Brain pericyte (primary cell): Measurements from ENCODE around the gene RALGPS2.
A peak's percentile ranks its signal among the peaks of the same experiment; 100 is the strongest.
"Not testable (repeated sequence)": the region's sequence is repeated elsewhere in the genome, so short reads cannot be mapped to it uniquely, and the experiment has no call there.

ENCODE experiments used
- DNase-seq: peaks from one replicate; pipeline ENCODE4 v3.0.0-alpha.2; 2012; ENCODE audit warnings: low read depth, low spot score

RALGPS2 gene

GRCh38 chr1:178942285-178943198, 217.5 kb downstream of the RALGPS2 start:
- DNase-seq = no peak

DNA sequence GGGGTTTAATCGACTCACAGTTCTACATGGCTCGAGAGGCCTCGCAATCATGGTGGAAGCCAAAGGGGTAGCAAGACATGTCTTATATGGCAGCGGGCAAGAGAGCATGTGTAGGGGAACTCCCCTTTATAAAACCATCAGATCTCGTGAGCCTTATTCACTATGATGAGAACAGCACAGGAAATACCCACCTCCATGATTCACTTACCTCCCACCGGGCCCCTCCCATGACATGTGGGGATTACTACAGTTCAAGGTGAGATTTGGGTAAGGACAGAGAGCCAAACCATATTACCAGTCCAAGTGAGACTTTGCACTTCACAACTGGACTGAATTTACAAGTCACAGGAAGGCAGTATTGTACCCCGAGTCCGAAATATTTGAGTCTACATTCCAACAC, 219.7 kb downstream of the RALGPS2 start:
- DNase-seq = no peak

DNA sequence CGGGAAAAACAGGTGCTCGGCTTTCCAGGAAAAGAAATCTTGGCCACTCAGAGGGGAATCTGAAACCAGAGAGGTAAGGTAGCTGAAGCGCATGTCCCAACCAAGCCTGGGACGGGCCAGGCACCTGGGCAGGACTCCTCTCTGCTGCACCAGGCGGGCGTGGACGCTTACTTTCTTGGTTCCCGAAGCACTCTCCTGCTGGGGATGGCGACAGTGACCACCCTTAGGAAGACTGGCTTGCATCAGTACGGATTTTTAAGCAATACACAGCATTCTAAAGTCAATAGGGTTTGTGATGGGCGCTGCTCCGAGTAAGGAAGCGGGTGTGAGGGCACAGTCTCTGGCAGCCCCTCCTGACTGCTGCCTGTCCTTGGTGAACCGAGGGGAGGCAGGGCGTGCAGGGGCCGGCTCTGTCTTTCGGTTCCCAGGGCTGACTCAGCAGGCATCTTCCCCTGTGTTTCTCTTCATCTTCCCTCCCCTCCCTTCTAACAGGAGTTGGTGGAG, 220.8 kb downstream of the RALGPS2 start:
- DNase-seq = no peak

DNA sequence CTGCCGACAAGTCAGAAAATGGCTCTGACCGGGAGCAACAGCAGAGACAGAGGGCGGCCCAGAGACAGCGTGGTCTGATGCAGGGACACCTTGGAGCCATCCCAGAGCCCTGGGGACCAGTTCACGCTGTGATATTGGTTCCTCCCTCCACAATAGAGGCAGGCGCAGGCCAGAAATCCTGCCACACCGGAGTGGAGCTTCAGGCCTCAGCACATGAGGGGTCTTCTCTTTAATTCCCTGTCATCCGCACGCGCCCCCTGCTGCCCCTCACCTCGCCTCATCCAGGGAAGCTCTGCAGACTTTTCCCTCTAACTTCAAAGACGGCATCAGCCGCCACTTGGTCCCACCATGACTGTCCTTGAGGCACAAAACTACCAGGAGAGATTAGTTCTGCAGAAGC, 221.4 kb downstream of the RALGPS2 start:
- DNase-seq = no peak

DNA sequence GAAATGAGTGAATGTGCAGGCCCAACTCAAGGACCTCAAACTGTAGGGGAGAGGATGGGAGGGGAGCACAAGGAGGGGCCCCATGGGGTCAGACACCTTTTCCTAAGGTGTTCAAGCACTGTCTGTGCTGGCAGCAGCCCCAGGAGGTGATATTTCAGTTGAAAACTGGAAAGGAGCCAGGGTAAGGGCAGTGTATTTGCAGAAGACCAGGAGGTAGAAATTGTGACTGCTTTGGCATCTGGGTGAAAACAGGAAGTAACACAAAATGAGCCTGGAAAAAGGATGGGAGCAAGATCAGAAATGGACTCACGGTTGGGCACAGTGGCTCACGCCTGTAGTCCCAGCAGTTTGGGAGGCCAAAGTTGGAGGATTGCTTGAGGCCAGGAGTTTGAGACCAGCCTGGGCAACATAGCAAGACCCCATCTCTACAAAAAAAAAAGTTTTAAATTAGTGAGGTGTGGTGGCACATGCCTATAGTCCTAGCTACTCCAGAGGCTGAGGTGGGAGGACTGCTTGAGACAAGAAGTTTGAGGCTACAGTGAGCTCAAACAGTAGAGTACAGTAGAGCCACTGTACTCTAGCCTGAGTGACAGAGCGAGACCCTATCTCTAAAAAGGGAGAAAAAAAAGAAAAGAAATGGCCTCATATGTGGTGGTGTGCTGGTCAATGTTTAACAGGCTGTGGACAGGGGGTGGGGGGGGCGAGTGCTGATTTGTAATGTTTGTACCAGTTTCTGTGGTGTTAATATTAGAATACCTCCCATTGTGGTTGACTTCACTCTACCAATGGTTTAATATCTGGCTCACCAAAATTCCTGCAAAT, 222.0 kb downstream of the RALGPS2 start:
- no peak for DNase-seq

DNA sequence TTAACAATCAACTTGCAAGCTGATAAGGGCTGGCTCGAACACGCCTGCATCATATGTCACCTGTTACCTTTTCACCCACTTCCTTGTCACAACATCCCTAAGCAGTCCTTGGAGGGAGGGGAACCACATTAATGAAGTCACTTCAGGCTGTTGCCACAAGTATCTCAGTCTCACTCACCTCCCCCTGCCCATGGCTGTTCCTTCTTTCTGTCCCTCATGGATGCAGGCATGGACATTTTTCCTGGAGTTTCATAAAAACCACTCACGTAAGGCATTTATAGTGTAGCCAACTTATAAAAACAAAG, 222.6 kb downstream of the RALGPS2 start:
- DNase-seq = no peak

- DNase-seq = no peak
Observed at GRCh38 chr1:178948676-178949075, 223.6 kb downstream of the RALGPS2 start.

- DNase-seq = not testable (repeated sequence)
Observed at GRCh38 chr1:178949866-178950265, 224.8 kb downstream of the RALGPS2 start.

DNA sequence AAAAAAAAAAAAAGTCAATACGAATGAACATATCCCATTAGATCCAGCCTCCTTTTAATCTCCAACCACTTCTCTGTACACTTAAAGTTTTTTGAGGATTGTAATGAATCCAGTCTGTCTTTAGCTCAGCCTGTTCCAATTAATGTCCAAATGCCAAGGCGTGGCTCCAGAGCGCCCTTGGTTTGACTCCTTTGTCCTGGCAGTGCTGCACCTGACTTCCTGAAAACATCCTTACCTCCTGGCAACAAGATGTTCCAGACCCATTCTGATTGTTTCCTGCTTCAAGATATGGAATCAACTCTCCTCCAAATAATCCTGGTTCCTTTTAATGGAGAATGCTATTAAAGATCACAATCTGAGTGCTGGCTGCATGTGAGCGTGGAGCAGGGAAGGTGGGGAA, 226.6 kb downstream of the RALGPS2 start:
- no peak for DNase-seq

GRCh38 chr1:178953034-178953433, 228.0 kb downstream of the RALGPS2 start:
- peak; percentile 32 for DNase-seq

- no peak for DNase-seq
Observed at GRCh38 chr1:178953538-178954324, 228.7 kb downstream of the RALGPS2 start.

DNA sequence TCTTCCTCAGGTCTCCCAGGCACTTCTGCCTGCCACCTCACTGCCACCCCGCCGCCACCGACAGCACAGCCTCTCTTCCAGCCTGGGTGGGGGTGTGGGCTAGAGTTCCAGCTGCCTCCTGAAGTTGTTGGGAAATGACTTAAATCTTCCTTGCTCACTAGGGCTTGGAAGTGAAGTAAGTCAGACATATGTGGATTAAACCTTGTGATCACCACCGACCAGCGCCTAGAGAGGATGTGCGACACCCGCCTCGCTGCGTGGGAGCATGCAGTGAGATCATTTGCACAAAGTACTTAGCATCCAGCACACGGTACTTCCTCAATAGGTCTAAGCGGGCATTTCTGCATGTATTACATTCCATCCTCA, 229.3 kb downstream of the RALGPS2 start:
- no peak for DNase-seq

- no peak for DNase-seq
Observed at GRCh38 chr1:178954937-178955336, 229.9 kb downstream of the RALGPS2 start.

- DNase-seq = no peak
Observed at GRCh38 chr1:178955391-178955954, 230.4 kb downstream of the RALGPS2 start.

GRCh38 chr1:178958491-178958890, 233.4 kb downstream of the RALGPS2 start:
- no peak for DNase-seq

DNA sequence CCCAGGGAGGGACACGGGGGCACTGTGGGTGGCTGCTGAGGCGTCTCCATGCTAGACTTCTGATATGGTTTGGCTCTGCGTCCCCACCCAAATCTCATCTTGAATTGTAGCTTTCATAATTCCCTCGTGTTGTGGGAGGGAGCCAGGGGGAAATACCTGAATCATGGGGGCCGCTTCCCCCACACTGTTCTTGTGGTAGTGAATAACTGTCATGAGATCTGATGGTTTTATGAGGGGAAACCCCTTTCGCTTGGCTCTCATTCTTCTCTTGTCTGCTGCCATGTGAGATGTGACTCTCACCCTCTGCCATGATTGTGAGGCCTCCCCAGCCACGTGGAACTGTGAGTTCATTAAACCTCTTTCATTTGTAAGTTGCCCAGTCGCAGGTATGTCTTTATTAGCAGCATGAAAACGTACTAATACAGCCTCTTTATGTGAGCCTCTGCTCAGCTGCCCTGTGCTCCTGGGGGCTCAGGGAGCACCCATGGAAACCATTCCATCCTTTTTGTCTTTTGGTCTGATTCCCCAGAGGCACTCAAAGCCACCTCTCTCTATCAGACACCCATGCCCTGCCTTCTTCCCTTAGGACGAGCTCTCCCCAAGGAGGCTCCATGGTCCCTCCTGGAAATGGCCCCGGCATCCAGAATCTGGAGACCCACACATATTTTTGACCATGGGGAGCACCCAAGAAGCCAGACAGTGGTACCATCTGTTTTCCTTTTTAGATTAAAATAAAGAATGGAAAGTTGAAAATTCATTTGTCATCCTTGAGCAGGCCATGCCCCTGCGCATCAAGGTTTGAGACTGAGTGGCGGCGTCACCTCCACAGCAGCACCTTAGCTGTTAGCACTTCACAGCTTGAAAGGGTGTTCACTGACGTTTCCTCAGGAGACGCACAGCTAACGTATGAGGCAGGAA, 234.8 kb downstream of the RALGPS2 start:
- no peak for DNase-seq

DNA sequence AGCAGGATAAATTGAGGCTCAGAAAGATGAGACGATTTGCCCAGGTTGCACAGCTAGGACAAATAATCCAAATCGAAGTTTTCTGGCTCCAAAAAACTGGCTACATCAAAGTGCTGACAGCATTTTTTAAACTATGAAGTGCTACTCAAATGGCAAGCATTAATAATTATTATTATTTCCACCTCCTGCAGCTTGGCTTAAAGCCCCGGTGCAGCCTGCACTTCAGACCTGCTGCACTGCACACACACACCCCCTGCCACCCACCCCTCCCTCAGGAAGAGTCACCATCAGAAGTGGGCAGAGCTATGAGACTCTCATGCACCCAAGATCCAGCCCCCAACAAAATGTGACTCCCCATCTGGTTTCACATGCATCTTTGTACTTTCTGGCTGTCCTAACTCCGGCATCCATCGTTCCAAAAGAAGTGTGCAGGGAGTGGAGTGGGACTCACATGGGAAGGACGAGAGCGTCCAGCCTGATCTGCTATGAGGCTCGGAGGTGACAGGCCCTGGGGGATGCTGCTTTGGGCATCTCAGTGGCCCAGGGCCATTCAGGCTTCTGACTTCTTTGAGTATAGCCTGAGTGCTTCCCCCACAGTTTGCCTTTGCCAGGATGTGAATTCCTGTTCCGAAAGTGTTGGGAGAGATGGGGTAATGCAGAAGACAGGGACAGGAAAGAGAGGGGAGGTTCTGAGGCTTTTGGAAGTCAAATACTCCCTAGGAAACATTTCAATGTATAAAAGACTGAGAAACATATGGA, 235.6 kb downstream of the RALGPS2 start:
- no peak for DNase-seq

- DNase-seq = no peak
Observed at GRCh38 chr1:178961331-178961730, 236.3 kb downstream of the RALGPS2 start.

DNA sequence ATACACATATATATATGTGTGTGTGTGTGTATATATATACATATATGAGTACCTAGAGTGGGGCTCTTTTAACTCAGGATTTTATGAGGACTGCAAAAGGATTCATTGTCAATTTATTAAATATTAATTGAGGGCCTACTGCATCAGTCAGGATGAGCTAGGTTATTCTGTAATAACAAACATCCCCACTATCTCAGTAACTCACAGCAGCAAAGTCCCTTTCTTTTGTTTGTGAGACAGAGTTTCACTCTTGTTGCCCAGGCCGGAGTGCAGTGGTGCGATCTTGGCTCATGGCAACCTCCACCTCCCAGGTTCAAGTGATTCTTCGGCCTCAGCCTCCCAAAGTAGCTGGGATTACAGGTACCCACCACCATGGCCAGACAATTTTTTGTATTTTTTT, 236.8 kb downstream of the RALGPS2 start:
- DNase-seq = no peak
